ENCODE measurements around the gene FAM229A.
"Not testable (repeated sequence)": the region's sequence is repeated elsewhere in the genome, so short reads cannot be mapped to it uniquely, and the experiment has no call there.

Gene FAM229A

GRCh38 chr1:32377541-32378220 is 15.4 kb upstream of the FAM229A start:
- no peak for FAIRE-seq

DNA sequence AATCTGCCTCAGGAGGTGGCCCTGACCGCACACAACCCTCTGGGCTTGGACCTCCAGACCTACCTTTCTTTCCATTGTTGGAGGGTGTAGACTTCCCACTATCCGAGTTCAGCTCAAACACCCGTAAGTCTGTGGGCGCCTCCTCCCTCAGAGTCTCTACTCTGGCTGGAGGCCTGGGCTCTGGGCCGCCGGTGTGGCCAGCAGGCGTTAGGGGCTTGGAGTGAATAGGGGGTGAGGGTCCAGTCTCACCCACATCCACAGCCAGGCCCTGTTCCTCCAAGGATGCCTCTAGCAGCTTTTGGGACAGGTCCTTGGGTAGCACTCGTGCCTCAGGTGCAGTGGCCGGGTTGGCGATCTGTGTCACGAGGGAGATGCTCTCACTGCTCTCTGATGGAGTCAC is 13.9 kb upstream of the FAM229A start:
- no peak for DNase-seq (ENCODE audit: insufficient read length, low spot score)
- FAIRE-seq: no peak

More at GRCh38 chr1:32377541-32378220, 15.4 kb upstream of the FAM229A start:
- DNase-seq (ENCODE audit: insufficient read length, low spot score): no peak

GRCh38 chr1:32373996-32374592 is 11.8 kb upstream of the FAM229A start:
- no peak for FAIRE-seq
- DNase-seq (ENCODE audit: insufficient read length, low spot score): no peak

DNA sequence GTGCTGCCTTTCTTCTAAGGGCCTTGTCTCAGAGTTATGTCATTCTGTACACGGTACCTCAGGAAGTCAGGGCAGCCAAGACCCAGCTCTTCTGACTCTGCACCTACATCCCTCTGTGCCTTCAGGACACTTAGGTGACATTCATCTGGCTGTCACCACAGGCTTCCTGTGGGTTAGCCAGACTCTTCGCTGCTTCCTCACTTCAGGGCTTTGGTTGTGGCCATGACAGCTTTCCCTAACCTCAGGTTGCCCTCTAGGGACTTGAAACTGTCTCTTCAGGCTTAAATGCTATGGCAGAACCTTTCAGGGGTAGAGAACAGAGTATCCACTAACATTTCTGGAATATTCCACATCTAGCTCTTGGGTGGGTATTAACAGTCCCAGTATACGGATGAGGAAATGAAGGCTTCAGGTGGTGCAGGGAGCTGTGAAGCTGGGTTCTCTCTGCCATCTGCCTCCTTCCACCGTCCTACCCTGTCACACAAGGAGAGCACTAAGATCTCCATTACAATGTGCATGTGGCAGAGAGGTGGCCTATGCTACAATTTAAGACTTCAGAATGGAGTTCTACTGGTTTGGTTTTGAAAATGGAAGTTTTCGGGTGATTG is 10.0 kb upstream of the FAM229A start:
- no peak for FAIRE-seq
- DNase-seq (ENCODE audit: insufficient read length, low spot score): no peak

- FAIRE-seq: no peak
- no peak for DNase-seq (ENCODE audit: insufficient read length, low spot score)
These were observed 5.8 kb upstream of the FAM229A start for GRCh38 chr1:32367912-32368635.

GRCh38 chr1:32365445-32365844 is 3.2 kb upstream of the FAM229A start:
- FAIRE-seq (no peak), DNase-seq (ENCODE audit: insufficient read length, low spot score) (no peak)

DNA sequence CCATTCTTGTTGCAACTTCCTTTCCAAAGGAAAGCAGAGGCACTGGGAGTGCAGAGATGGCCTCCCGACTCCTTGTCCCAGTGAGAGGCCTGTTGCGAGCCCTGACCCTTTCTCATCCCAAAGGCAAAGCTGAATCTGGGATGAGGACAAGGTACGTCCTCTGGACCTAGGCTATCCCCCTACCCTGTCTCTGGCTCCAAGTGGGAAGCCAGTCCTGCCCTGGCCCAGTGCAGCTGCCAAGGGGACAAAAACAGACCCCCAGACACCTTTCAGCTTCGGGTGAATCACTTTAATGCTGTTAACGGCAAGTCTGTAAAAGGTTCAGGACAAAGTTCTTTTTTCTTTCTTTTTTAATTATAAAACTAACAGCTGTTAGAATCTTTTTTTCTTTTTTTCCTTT is 2.6 kb upstream of the FAM229A start:
- FAIRE-seq (no peak), DNase-seq (ENCODE audit: insufficient read length, low spot score) (no peak)

- no peak for FAIRE-seq
These were observed 1.4 kb upstream of the FAM229A start for GRCh38 chr1:32363713-32364112.

GRCh38 chr1:32361674-32362473 is 411 bp downstream of the FAM229A start:
- no peak for FAIRE-seq

More at GRCh38 chr1:32363713-32364112, 1.4 kb upstream of the FAM229A start:
- no peak for DNase-seq (ENCODE audit: insufficient read length, low spot score)

DNA sequence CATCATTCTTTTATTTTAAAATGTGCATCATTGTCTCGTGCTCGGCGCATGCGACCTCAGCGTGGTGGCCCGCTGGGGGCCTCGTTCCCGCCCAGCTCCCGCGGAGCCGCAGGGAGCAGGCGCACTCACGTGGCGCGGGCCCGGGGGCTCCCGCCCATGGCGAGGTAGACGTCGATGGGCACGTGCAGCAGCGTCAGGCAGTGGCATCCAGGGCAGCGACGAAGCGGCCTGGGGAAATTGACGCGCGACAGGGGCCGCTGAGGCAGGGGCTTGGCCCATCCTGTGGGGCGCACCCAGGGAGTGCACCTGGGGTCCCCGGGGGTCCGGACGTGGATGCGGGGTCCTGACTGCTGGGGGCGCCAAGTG is 994 bp downstream of the FAM229A start:
- no peak for DNase-seq (ENCODE audit: insufficient read length, low spot score)
- no peak for FAIRE-seq

More at GRCh38 chr1:32361674-32362473, 411 bp downstream of the FAM229A start:
- no peak for DNase-seq (ENCODE audit: insufficient read length, low spot score)

GRCh38 chr1:32358435-32358834 is 3.9 kb downstream of the FAM229A start:
- no peak for FAIRE-seq
- DNase-seq (ENCODE audit: insufficient read length, low spot score): no peak

DNA sequence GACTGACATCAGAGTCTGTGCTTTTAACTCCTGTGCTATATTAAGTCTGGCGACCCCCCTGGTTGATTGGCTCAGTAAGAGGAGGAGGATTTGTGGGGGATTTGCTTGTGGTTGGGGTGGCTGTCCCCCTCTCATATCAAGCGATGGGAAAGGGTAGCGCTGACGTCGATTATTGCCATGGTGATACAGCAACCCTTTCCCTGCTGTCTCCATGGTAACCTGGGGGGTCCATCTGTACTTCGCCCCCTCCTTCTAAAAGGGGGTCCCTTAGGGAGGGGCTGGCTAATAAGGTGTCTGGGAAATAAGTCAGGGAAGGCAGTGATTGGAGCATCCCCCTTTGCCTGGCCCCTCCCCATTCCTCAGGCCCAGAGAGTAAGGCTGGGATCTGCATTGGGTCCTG is 4.7 kb downstream of the FAM229A start:
- FAIRE-seq (no peak), DNase-seq (ENCODE audit: insufficient read length, low spot score) (no peak)

DNA sequence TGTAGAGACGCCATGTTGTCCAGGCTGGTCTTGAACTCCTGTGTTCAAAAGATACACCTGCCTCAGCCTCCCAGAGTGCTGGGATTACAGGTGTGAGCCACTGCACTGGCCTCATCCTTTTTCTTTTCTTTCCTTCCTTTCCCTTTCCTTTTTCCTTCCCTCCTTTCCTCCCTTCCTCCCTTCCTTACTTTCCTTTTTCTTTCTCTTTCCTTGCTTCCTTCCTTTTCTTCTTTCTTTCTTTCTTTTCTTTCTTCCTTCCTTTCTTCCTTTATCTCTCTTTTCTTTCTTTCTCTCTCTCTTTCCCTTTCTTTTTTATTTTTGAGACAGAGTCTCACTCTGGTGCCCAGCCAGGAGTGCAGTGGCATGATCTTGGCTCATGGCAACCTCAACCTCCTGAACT is 5.8 kb downstream of the FAM229A start:
- no peak for FAIRE-seq

DNA sequence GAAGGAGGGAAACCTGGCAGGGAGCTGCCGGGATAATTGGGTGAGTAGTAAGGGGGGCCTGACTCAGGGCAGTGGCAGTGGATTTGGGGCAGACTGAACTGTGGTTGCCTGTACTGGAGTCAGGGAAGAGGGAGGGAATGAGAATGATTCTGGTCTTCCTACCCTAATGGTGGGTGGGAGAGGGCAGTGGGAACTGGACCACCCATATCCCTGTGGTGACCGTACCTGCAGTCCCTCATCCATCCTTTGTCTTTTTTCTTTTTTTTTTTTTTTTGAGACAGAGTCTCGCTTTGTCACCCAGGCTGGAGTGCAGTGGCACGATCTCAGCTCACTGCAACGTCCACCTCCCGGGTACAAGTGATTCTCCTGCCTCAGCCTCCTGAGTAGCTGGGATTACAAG is 6.5 kb downstream of the FAM229A start:
- not testable (repeated sequence) for FAIRE-seq

More for the DNA sequence above, 5.8 kb downstream of the FAM229A start:
- no peak for DNase-seq (ENCODE audit: insufficient read length, low spot score)

DNA sequence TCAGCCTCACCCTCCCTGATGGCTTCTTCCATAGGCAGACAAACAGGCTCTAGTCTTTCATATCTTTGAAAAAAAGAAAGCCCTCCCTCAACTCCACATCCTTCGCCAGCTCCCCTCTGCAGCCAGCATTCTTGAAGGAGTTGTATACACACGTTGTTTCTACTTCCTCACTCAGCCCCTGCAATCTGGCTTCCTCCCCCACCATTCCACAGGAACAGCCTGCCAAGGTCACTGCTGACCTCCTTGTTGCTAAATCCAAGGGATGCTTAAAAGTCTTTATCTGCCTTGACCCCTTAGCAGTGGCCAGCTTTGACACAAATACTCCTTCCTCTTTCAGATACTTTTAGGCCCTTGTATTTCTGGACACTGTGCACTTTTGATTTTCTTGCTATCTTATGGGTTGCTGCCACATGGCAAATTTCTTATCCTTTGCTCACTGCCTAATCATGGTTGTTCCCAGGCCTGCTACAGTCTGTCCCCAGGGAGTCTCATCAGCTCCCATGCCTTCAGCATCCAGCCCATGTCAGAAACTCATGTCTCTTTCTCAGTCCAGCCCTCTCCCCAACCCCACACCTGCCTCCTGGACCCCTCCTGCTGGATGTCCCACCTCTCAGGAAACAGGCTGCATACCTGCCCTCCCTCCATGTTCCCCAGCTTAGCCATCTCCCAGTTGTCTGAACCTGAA is 8.3 kb downstream of the FAM229A start:
- DNase-seq (ENCODE audit: insufficient read length, low spot score) (no peak), FAIRE-seq (no peak)

More for the DNA sequence above, 6.5 kb downstream of the FAM229A start:
- not testable (repeated sequence) for DNase-seq (ENCODE audit: insufficient read length, low spot score)

GRCh38 chr1:32353431-32353830 is 8.9 kb downstream of the FAM229A start:
- DNase-seq (ENCODE audit: insufficient read length, low spot score) (no peak), FAIRE-seq (no peak)

DNA sequence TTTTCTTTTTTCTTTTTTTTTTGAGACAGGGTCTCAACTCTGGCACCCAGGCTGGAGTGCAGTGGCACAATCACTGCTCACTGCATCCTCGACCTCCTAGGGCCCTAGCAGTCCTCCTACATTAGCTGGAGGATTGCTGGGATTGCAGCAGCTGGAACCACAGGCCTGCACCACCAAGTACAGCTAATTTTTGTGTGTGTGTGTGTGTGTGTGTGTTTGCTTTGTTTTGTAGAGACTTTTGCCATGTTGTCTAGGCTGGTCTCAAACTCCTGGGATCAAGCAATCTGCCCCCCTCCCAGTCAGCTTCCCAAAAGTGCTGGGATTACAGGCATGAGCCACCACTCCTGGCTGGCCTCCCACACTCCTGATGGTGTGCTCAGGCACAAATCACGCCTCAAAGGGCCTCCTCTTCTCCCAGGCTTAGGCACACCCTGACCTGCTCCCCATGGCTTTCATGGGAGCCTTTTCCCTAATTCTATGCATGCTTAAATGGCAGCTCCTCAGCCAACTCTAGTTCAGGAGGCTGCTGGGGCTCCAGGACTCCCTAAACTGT is 9.4 kb downstream of the FAM229A start:
- FAIRE-seq (no peak), DNase-seq (ENCODE audit: insufficient read length, low spot score) (no peak)

DNA sequence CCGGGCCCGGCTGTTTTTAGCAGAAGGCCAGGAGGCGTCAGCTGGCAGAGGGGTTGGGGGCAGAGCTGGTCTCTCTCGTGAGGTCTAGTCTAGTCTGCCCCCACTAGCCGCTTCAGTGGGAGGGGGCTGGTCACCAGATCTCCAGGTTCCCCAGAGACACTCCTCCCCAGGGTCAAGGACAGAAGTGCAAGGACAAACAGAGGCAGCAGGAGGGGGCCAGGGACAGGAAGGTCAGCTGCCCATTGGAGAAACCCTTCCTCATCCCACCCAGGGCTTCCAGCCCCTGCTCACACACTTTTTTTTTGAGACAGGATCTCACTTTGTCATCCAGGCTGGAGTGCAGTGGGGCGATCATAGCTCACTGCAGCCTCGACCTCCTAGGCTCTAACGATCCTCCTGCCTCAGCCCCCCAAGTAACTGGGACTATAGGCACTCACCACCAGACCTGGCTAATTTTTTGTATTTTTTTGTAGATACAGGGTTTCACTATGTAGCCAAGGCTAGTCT is 10.0 kb downstream of the FAM229A start:
- DNase-seq (ENCODE audit: insufficient read length, low spot score): no peak
- no peak for FAIRE-seq

GRCh38 chr1:32351399-32352238 is 10.7 kb downstream of the FAM229A start:
- DNase-seq (ENCODE audit: insufficient read length, low spot score) (peak; percentile 91), FAIRE-seq (peak; percentile 90)

Measured in HTR-8/SVneo (cell line).